Heart left ventricle (tissue), 16 donors: ENCODE measurements around the gene CDH23. TPM values are rescaled to one million over a fixed set of nuclear protein-coding genes. Genes with fewer than 3 reads are reported as not detected.

ENCODE experiments used
- ATAC-seq, 4 donors: fragments of 200-7000 bp; cut with Tn5 transposase; one replicate each; pipeline ENCODE4 v1.9.1; 2020 to 2022; ENCODE audit warnings: moderate library complexity in 4 of 4, mild to moderate bottlenecking in 3 of 4, moderate number of reproducible peaks in 1 of 4
- DNase-seq, 5 donors: peaks; one replicate each; pipeline ENCODE4 v3.0.0-alpha.2; 2020
- H3K27ac ChIP-seq, 12 donors: fragments of 200-600 bp; sonication (generic) in 4 of 12; one replicate each; pipeline versions ENCODE4 v1.5.0 to v1.8.0; 2016 to 2022; ENCODE audit warnings: mild to moderate bottlenecking in 2 of 12
- H3K27me3 ChIP-seq, 9 donors: fragments of 200-600 bp; sonication (generic) in 2 of 9; one replicate each; pipeline versions ENCODE4 v1.5.1 to v1.8.0; 2016 to 2022; ENCODE audit warnings: mild to moderate bottlenecking in 3 of 9
- H3K36me3 ChIP-seq, 9 donors: fragments of 200-600 bp; sonication (generic) in 2 of 9; one replicate each; pipeline versions ENCODE4 v1.5.0 to v1.8.0; 2018 to 2022; ENCODE audit warnings: mild to moderate bottlenecking in 2 of 9
- H3K4me1 ChIP-seq, 12 donors: fragments of 200-600 bp; sonication (generic) in 4 of 12; one replicate each; pipeline versions ENCODE4 v1.5.0 to v1.8.0; 2016 to 2022; ENCODE audit warnings: mild to moderate bottlenecking in 3 of 12
- H3K4me3 ChIP-seq, 12 donors: fragments of 200-600 bp; sonication (generic) in 4 of 12; one replicate each; pipeline versions ENCODE4 v1.5.0 to v1.8.0; 2017 to 2022; ENCODE audit warnings: mild to moderate bottlenecking in 9 of 12, moderate library complexity in 4 of 12
- H3K9me3 ChIP-seq, 12 donors: fragments of 200-600 bp; sonication (generic) in 4 of 12; one replicate each; pipeline versions ENCODE4 v1.5.0 to v1.8.0; 2016 to 2022; ENCODE audit warnings: mild to moderate bottlenecking in 1 of 12
- CTCF ChIP-seq, 12 donors: fragments of 200-600 bp; sonication (generic) in 4 of 12; IDR thresholded peaks; one replicate each; pipeline versions ENCODE4 v1.5.0 to v1.8.0; 2018 to 2022; ENCODE audit warnings: antibody characterized with exemption in 12 of 12, mild to moderate bottlenecking in 5 of 12
- POLR2A ChIP-seq, 2 donors: fragments of 450-650 bp; IDR thresholded peaks; one replicate each; pipeline ENCODE4 v1.6.1; 2017; ENCODE audit warnings: antibody characterized with exemption in 2 of 2, mild to moderate bottlenecking in 2 of 2, moderate library complexity in 2 of 2
- WGBS, 4 donors: extraction: QIAGEN DNeasy Blood & Tissue Kit in 2 of 4; methylation state at CpG; one replicate each; pipeline versions ENCODE4 v1.1.5 to v1.1.7; 2013 to 2018; 5-methylcytosine and 5-hydroxymethylcytosine counted together
- intact Hi-C, 10 donors: fragments of 100-400 bp; cut with DNase I; formaldehyde crosslinking; loops; one replicate each; pipeline versions ENCODE4 v1.11.1 to v1.14.2; 2022
- polyA plus RNA-seq, 2 donors: library from polyadenylated mRNA; stranded (reverse); fragments of 200-250 nt; gene quantifications; one replicate each; pipeline ENCODE4 v1.2.3, GENCODE V29; 2013
- total RNA-seq, 9 donors: library from RNA; depleted of rRNA in 2 of 9; stranded (reverse); fragments of >200 nt in 2 of 9; fragmentation: NEBNext Ultra II Directional in 3 of 9; extraction: Animal tissue kit (Norgen Biotek cat#: 25700) in 3 of 9; gene quantifications; one replicate each; pipeline versions ENCODE4 v1.1.0 to v1.2.4, GENCODE V29; 2016 to 2023
- donor health status: ischemic (EF 13 %, LVEDD 7.1; RV severe dilation, severe dysfunction).
- donor health status: healthy with polysubstance abuse.
- donor health status: DM: no; HTN: yes; CAD: no.
- donor health status: DM: no; HTN: no; CAD: no.
- donor health status: ischemic (EF 25% LVEDD 6.9; RV normal size, moderate dysfunction).
- donor health status: ischemic (EF 25% LVEDD 5.7; RV mildly dilated, moderate dysfunction).
- donor health status: healthy.
- donor health status: DM: yes; HTN: yes; CAD: no.
- donor health status: ischemic (EF 35%, LVEDD 5.7; RV mildly dilated, moderate dysfunction).
- donor health status: nonischemic (EF 11% LVEDD 7.7; RV severe dilation, severe dysfunction).
- donor health status: DM: yes; HTN: yes; CAD: no.
- donor health status: PGD.
- donor health status: ischemic (EF 29% LVEDD 5.4; RV normal size, mild dysfunction).
- donor health status: nonischemic (EF 23%, LVEDD 6.1; RV moderate dilation, normal function).

CDH23 gene
- total and polyA plus RNA-seq, 11 donors, result 1.2 to 8.6 (median 3.9) TPM

GRCh38 chr10:71489077-71489476 lies 92.4 kb downstream of the CDH23 start:
- H3K4me1 ChIP-seq, result peaks cover 0 to 10% (median 0%) of the 10 kb centered on the region in 12 donors
- intact Hi-C loops, result loop anchor here in 5 of 10 donors (5.0 to 10.0 kb wide), 5 partner anchors 78 to 594 kb away; partner anchors contain the start of gene CDH23 (in 1 of the 5)
- WGBS, 4 donors, result 95 to 98% (median 96%) methylated on average over 2 of the region's 2 CpGs
- DNase-seq (no peak), ATAC-seq (no peak)
- TF ChIP-seq CTCF (IDR thresholded peaks at IDR 0.05), result no peak
- TF ChIP-seq POLR2A (IDR thresholded peaks at IDR 0.05), result no peak
- no peak overlapping the region for H3K4me3 ChIP-seq
- no peaks in the 10 kb centered on the region for H3K36me3 ChIP-seq
- peaks cover 0 to 19% (median 7%) of the 10 kb centered on the region in 12 donors for H3K9me3 ChIP-seq
- H3K27me3 ChIP-seq, result no peaks in the 10 kb centered on the region
- no peak overlapping the region for H3K27ac ChIP-seq

DNA sequence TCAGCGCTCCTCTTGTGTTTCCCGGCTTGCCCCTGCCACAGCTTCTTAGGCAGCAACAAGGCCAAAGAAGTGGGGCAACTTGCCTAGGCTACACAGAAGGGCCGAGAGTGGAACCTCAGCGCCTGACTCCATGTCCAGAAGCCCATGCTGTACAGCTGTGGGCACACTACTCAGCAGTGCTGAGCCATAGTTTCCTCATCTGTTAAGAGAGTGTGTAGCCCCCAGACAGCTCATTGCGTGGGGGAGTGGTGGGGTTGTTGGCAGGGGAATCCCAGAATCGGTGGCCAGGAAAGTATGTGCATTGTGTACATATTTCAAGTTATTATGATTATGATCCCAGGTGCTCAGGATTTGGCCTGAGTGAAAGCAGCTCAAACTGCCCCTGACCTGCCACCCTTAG lies 96.2 kb downstream of the CDH23 start:
- Histone ChIP-seq H3K36me3 (no peaks in the 10 kb centered on the region), H3K27ac (no peak overlapping the region), H3K9me3 (peaks cover 0 to 19% (median 7%) of the 10 kb centered on the region in 12 donors), H3K27me3 (no peaks in the 10 kb centered on the region), H3K4me3 (no peak overlapping the region), H3K4me1 (peaks cover 0 to 10% (median 0%) of the 10 kb centered on the region in 12 donors)
- intact Hi-C loops, result loop anchor here in 1 of 10 donors (10.0 kb wide), 1 partner anchor 212 kb away; no protein-coding TSS in a partner anchor
- DNase-seq, result no peak
- TF ChIP-seq POLR2A (IDR thresholded peaks at IDR 0.05), result no peak
- no peak for TF ChIP-seq CTCF (IDR thresholded peaks at IDR 0.05)
- WGBS, 4 donors, result 72 to 86% (median 79%) methylated on average over 3 to 6 of the region's 6 CpGs
- ATAC-seq, result no peak

GRCh38 chr10:71493741-71494140 lies 97.0 kb downstream of the CDH23 start:
- H3K27me3 ChIP-seq, result no peaks in the 10 kb centered on the region
- intact Hi-C loops, result loop anchor here in 1 of 10 donors (10.0 kb wide), 1 partner anchor 211 kb away; no protein-coding TSS in a partner anchor
- H3K4me3 ChIP-seq, result no peak overlapping the region
- no peak overlapping the region for H3K27ac ChIP-seq
- TF ChIP-seq POLR2A (IDR thresholded peaks at IDR 0.05) (no peak), CTCF (IDR thresholded peaks at IDR 0.05) (no peak)
- DNase-seq (no peak), ATAC-seq (no peak)
- no peaks in the 10 kb centered on the region for H3K36me3 ChIP-seq
- WGBS, 4 donors, result 95 to 96% (median 95%) methylated on average over 6 of the region's 6 CpGs
- peaks cover 0 to 12% (median 5%) of the 10 kb centered on the region in 12 donors for H3K9me3 ChIP-seq
- H3K4me1 ChIP-seq, result peaks cover 0 to 10% (median 0%) of the 10 kb centered on the region in 12 donors

- ATAC-seq (no peak), DNase-seq (no peak)
- Histone ChIP-seq H3K9me3 (peaks cover 0 to 6% (median 0%) of the 10 kb centered on the region in 12 donors), H3K4me1 (peaks cover 0 to 10% (median 0%) of the 10 kb centered on the region in 12 donors), H3K27ac (no peak overlapping the region), H3K36me3 (no peaks in the 10 kb centered on the region), H3K27me3 (no peaks in the 10 kb centered on the region), H3K4me3 (no peak overlapping the region)
- TF ChIP-seq POLR2A (IDR thresholded peaks at IDR 0.05) (no peak), CTCF (IDR thresholded peaks at IDR 0.05) (no peak)
- 96 to 97% (median 96%) methylated on average over 7 to 8 of the region's 8 CpGs for whole genome bisulfite sequencing, 4 donors
- intact Hi-C loops, result loop anchor here in 1 of 10 donors (10.0 kb wide), 1 partner anchor 210 kb away; no protein-coding TSS in a partner anchor
Measured at GRCh38 chr10:71494476-71494875, 97.8 kb downstream of the CDH23 start.
